Measurements from ENCODE around the gene KRTAP5-7. TPM values are rescaled to one million over a fixed set of nuclear protein-coding genes. Genes with fewer than 3 reads are reported as not detected.
"Not testable (repeated sequence)": the region's sequence is repeated elsewhere in the genome, so short reads cannot be mapped to it uniquely, and the experiment has no call there.

KRTAP5-7 gene
- polyA plus RNA-seq, 4 donors, result 0.07 to 0.12 TPM; not detected in 2

DNA sequence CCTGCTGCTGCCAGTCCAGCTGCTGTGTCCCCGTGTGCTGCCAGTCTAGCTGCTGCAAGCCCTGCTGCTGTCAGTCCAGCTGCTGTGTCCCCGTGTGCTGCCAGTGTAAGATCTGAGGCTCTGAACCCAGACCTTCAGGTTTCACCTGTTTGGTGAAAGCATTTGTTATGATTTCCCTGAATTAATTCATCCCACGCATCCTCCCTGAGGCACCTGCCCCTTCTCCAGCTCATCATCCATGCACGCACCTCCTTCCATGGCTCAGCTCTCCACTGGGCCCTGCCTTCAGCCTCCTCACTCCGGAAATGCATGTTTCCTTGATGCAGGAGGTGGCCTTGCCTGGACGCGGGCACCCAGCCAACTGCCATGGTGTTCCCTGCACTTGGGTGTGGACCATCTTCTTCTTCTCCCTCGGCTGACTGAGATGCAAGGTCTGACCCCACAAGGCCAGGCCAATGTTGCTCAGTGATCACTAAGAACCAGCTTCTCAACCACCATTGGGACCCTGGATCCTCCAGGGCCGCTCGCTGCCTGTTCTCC is 39.1 kb downstream of the KRTAP5-7 start:
- 57 to 73% (median 63%) methylated on average over 10 of the region's 10 CpGs for WGBS, 3 donors
- FAIRE-seq (no peak), DNase-seq (peak in 1 of 2 donors; percentile 17)
- Histone ChIP-seq H3K9me3 (ENCODE audit: control insufficient read depth in 2 of 2, insufficient read depth in 1 of 2, low read depth in 1 of 2, low read length in 1 of 2) (peaks cover 0 to 2% of the 10 kb centered on the region in 2 donors), H3K4me3 (ENCODE audit: low read depth in 1 of 3, low read length in 3 of 3) (no peak overlapping the region), H3K4me1 (ENCODE audit: control insufficient read depth in 3 of 3, insufficient read depth in 2 of 3, low read depth in 1 of 3, low read length in 2 of 3) (peaks cover 0 to 2% (median 0%) of the 10 kb centered on the region in 3 donors), H3K27me3 (ENCODE audit: control insufficient read depth in 3 of 3, insufficient read depth in 3 of 3, low read length in 3 of 3) (peaks cover 0 to 2% (median 0%) of the 10 kb centered on the region in 3 donors), H3K27ac (ENCODE audit: low read depth in 1 of 3, low read length in 2 of 3) (no peak overlapping the region), H3K36me3 (ENCODE audit: control insufficient read depth in 3 of 3, insufficient read depth in 2 of 3, low read depth in 1 of 3, low read length in 3 of 3) (no peaks in the 10 kb centered on the region)

DNA sequence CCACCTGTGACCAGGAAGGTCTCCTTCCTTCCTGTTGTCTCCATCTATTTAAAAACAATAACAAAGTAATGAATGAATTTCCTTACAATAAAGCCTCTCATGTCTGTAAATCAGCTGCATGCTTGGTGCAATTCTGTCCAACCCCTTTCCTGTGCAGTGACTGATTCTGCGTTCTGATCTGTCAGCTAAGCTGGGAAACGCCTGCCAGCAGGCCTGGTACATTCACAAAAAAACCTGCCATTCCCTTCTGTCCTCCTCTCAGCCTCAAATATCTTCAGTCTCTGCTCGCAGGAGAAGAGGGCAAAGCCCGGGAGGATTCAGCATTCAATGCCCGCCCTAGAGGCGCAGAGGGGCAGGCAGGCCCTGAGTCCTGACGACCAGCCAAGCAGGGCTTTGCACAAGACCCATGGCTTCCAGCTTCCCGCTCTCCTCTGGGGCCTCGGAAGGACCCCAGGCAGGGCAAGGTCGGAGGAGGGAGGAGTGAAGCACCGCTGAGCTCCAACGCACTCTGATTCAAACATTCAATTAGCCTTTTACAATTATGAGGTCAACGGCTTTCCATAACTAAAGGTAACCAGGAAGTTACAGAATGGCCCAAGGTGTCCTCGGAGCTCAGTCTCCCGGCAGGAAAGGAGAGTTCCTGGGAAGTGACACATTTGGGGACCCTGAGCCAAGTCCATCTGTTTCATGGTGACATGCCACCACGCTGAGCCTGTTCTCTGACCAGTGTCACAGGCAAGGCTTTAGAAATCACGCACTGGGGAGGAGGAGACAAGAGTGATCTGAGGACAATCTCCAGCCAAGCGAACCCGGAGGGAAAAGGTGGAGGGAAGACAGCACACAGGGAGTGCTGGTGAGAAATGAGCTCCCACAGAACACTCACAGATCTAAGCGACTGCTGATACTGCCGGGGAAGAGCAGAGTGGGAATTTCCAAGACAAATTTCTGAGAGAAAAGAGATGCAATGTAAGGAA is 39.8 kb downstream of the KRTAP5-7 start:
- not testable (repeated sequence) for H3K4me3 ChIP-seq (ENCODE audit: low read depth in 1 of 3, low read length in 3 of 3); H3K27ac ChIP-seq (ENCODE audit: low read depth in 1 of 3, low read length in 2 of 3); H3K36me3 ChIP-seq (ENCODE audit: control insufficient read depth in 3 of 3, insufficient read depth in 2 of 3, low read depth in 1 of 3, low read length in 3 of 3); H3K27me3 ChIP-seq (ENCODE audit: control insufficient read depth in 3 of 3, insufficient read depth in 3 of 3, low read length in 3 of 3); FAIRE-seq; H3K4me1 ChIP-seq (ENCODE audit: control insufficient read depth in 3 of 3, insufficient read depth in 2 of 3, low read depth in 1 of 3, low read length in 2 of 3); DNase-seq; H3K9me3 ChIP-seq (ENCODE audit: control insufficient read depth in 2 of 2, insufficient read depth in 1 of 2, low read depth in 1 of 2, low read length in 1 of 2)
- 63 to 81% (median 70%) methylated on average over 15 to 21 of the region's 21 CpGs for whole genome bisulfite sequencing, 3 donors

DNA sequence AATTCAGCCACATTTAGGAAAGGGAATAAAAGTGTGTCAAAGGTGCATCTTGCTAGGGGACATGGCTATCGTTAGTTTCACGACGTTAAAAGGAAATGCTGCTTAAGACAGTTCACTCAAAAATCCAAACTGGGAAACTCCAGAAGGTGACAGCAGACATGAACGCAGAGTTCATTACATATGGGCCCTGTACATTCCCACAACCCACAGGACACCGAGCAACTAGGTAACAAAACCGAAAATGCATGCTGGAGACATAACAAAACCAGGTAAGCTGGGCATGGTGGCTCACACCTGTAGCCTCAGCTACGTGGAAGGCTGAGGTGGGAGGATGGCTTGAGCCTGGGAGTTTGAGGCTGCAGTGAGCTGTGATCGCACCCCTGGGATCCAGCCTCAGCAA is 40.6 kb downstream of the KRTAP5-7 start:
- whole genome bisulfite sequencing, 3 donors, result 78 to 86% (median 83%) methylated on average over 8 of the region's 8 CpGs
- not testable (repeated sequence) for H3K27ac ChIP-seq (ENCODE audit: low read depth in 1 of 3, low read length in 2 of 3); H3K27me3 ChIP-seq (ENCODE audit: control insufficient read depth in 3 of 3, insufficient read depth in 3 of 3, low read length in 3 of 3); H3K36me3 ChIP-seq (ENCODE audit: control insufficient read depth in 3 of 3, insufficient read depth in 2 of 3, low read depth in 1 of 3, low read length in 3 of 3); H3K4me1 ChIP-seq (ENCODE audit: control insufficient read depth in 3 of 3, insufficient read depth in 2 of 3, low read depth in 1 of 3, low read length in 2 of 3); H3K9me3 ChIP-seq (ENCODE audit: control insufficient read depth in 2 of 2, insufficient read depth in 1 of 2, low read depth in 1 of 2, low read length in 1 of 2); DNase-seq; H3K4me3 ChIP-seq (ENCODE audit: low read depth in 1 of 3, low read length in 3 of 3); FAIRE-seq

DNA sequence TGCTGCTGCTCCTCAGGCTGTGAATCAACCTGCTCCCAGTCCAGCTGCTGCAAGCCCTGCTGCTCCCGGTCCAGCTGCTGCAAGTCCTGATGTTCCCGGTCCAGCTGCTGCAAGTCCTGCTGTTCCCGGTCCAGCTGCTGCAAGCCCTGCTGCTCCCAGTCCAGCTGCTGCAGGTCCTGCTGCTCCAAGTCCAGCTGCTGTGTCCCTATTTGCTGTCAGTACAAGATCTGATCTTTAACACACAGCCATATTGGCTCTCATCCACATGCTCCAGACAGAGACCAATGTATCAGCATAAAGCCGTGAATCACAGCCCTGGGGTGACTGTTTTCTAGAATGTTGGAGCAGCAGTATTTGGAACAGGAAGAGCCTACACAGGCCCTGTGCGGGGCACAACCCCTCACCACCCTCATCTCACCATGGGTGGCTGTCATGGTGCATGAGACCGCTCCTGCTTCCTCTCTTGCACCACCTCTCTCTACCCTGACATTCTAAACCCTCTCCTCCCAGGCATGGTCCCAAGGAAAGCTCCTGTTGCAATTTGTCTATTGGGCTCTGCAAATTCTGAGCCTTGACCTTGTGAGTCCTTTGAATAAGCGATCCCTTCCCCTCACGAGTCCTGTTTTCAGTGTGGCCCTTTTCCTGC is 41.8 kb downstream of the KRTAP5-7 start:
- H3K9me3 ChIP-seq (ENCODE audit: control insufficient read depth in 2 of 2, insufficient read depth in 1 of 2, low read depth in 1 of 2, low read length in 1 of 2), result no peaks in the 10 kb centered on the region
- H3K27ac ChIP-seq (ENCODE audit: low read depth in 1 of 3, low read length in 2 of 3), result no peak overlapping the region
- 53 to 61% (median 59%) methylated on average over 8 of the region's 8 CpGs for WGBS, 3 donors
- peaks cover 0 to 2% (median 0%) of the 10 kb centered on the region in 3 donors for H3K4me1 ChIP-seq (ENCODE audit: control insufficient read depth in 3 of 3, insufficient read depth in 2 of 3, low read depth in 1 of 3, low read length in 2 of 3)
- FAIRE-seq, result no peak
- H3K4me3 ChIP-seq (ENCODE audit: low read depth in 1 of 3, low read length in 3 of 3), result no peak overlapping the region
- H3K27me3 ChIP-seq (ENCODE audit: control insufficient read depth in 3 of 3, insufficient read depth in 3 of 3, low read length in 3 of 3), result peaks cover 0 to 2% (median 0%) of the 10 kb centered on the region in 3 donors
- no peak for DNase-seq
- no peaks in the 10 kb centered on the region for H3K36me3 ChIP-seq (ENCODE audit: control insufficient read depth in 3 of 3, insufficient read depth in 2 of 3, low read depth in 1 of 3, low read length in 3 of 3)

DNA sequence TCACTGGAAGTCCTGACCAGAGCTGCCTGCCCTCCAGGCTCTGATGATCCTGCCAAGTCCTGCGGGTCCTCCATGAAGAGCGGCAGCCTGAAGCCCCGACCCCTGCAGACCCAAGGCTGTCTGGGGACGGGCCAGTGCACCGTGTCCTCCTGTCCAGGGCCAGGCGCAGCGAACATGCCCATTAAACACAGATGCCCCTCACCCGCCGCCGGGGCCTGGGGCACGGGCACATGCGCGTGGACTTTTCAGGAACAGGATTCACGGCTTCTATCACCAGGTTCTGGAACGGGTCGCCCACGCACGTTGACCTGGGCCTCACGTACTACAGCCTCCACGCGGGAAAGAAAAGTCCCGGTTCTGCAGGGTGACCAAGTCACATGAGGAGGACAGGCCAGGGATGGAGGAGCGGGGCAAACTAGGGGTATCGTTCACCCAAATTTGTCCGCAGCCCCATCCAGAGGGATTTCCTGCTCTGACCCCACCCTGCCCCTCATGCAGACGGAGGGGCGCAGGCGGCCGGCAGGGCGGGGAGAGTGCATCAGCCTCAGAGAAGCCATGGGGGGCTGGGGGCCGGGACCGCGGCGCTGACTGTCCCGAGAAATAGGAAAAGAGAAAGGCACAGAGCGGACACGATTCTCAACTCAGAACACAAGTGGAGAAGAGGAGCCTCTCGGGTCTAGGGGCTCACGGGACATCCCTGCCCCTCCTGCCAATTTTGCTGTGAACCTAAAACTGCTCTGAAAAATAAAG is 44.2 kb downstream of the KRTAP5-7 start:
- H3K27ac ChIP-seq (ENCODE audit: low read depth in 1 of 3, low read length in 2 of 3); H3K36me3 ChIP-seq (ENCODE audit: control insufficient read depth in 3 of 3, insufficient read depth in 2 of 3, low read depth in 1 of 3, low read length in 3 of 3); H3K4me1 ChIP-seq (ENCODE audit: control insufficient read depth in 3 of 3, insufficient read depth in 2 of 3, low read depth in 1 of 3, low read length in 2 of 3); H3K27me3 ChIP-seq (ENCODE audit: control insufficient read depth in 3 of 3, insufficient read depth in 3 of 3, low read length in 3 of 3); H3K4me3 ChIP-seq (ENCODE audit: low read depth in 1 of 3, low read length in 3 of 3); H3K9me3 ChIP-seq (ENCODE audit: control insufficient read depth in 2 of 2, insufficient read depth in 1 of 2, low read depth in 1 of 2, low read length in 1 of 2); FAIRE-seq; DNase-seq: not testable (repeated sequence)
- WGBS, 3 donors, result 80 to 82% (median 80%) methylated on average over 36 to 37 of the region's 39 CpGs

DNA sequence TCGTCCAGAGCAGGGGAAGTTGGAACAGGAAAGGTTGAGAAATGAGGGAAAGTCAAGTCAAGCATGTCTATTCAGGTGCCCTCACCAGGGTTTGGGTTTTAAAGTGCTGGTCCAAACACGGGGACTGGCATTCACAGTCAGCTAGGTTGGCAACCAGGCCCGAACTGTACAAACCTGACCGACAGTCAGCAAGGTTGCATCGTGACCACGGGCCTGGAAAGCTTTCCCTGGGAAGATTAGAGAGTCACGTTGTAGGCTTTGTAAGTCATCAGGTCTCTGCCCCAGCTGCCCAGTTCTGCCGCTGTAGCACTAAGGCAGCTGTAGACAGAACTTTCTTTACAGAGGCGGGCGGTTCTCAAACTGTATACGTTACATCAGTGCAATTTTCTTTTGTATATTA is 45.7 kb downstream of the KRTAP5-7 start:
- Histone ChIP-seq H3K27me3 (ENCODE audit: control insufficient read depth in 3 of 3, insufficient read depth in 3 of 3, low read length in 3 of 3) (no peaks in the 10 kb centered on the region), H3K36me3 (ENCODE audit: control insufficient read depth in 3 of 3, insufficient read depth in 2 of 3, low read depth in 1 of 3, low read length in 3 of 3) (no peaks in the 10 kb centered on the region), H3K4me1 (ENCODE audit: control insufficient read depth in 3 of 3, insufficient read depth in 2 of 3, low read depth in 1 of 3, low read length in 2 of 3) (no peaks in the 10 kb centered on the region), H3K9me3 (ENCODE audit: control insufficient read depth in 2 of 2, insufficient read depth in 1 of 2, low read depth in 1 of 2, low read length in 1 of 2) (no peaks in the 10 kb centered on the region), H3K27ac (ENCODE audit: low read depth in 1 of 3, low read length in 2 of 3) (no peak overlapping the region), H3K4me3 (ENCODE audit: low read depth in 1 of 3, low read length in 3 of 3) (no peak overlapping the region)
- 81 to 90% (median 81%) methylated on average over 11 of the region's 11 CpGs for WGBS, 3 donors
- no peak for FAIRE-seq
- no peak for DNase-seq

DNA sequence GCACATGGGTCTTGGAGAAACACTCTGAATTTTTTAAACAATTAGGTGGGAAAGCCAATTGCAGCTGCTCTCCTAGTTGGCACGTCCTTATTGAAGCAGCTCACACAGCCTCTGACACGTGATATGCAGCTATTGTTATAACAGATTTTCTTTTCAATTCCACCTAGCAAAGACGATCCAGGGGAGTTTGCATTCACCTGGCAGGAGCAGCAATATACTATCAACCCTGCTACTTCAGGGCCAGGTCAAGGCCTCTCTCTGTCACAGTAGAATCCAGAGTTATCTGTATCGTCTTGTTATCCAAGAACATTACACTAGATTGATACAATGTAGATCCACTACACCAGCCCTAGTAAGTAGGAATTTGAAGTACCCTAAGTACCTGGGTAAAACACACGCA is 47.4 kb downstream of the KRTAP5-7 start:
- H3K36me3 ChIP-seq (ENCODE audit: control insufficient read depth in 3 of 3, insufficient read depth in 2 of 3, low read depth in 1 of 3, low read length in 3 of 3), result no peaks in the 10 kb centered on the region
- H3K4me1 ChIP-seq (ENCODE audit: control insufficient read depth in 3 of 3, insufficient read depth in 2 of 3, low read depth in 1 of 3, low read length in 2 of 3), result no peaks in the 10 kb centered on the region
- WGBS, 3 donors, result 73 to 79% (median 75%) methylated on average over 5 of the region's 5 CpGs
- no peaks in the 10 kb centered on the region for H3K9me3 ChIP-seq (ENCODE audit: control insufficient read depth in 2 of 2, insufficient read depth in 1 of 2, low read depth in 1 of 2, low read length in 1 of 2)
- no peaks in the 10 kb centered on the region for H3K27me3 ChIP-seq (ENCODE audit: control insufficient read depth in 3 of 3, insufficient read depth in 3 of 3, low read length in 3 of 3)
- no peak overlapping the region for H3K4me3 ChIP-seq (ENCODE audit: low read depth in 1 of 3, low read length in 3 of 3)
- DNase-seq, result no peak
- no peak overlapping the region for H3K27ac ChIP-seq (ENCODE audit: low read depth in 1 of 3, low read length in 2 of 3)
- FAIRE-seq, result no peak

Data from small intestine (tissue), 7 donors.